Smooth muscle cell (in vitro differentiated cells): Measurements from ENCODE around the gene PLXND1. TPM values are rescaled to one million over a fixed set of nuclear protein-coding genes. Genes with fewer than 3 reads are reported as not detected.

ENCODE experiments used
- DNase-seq: peaks from one replicate; lab custom pipeline; 2025; ENCODE audit not compliant: unreplicated experiment; lab: John Stamatoyannopoulos, UW
- H2AFZ ChIP-seq: fragments of 200-600 bp; sonication (generic); 2 replicates; pipeline ENCODE4 v1.6.0; 2016; ENCODE audit warnings: antibody characterized with exemption, low read depth, mild to moderate bottlenecking
- H3F3A ChIP-seq: fragments of 200-600 bp; sonication (generic); 2 replicates; pipeline ENCODE4 v1.6.0; 2017; ENCODE audit warnings: antibody characterized with exemption, low read depth
- H3K27ac ChIP-seq: fragments of 200-600 bp; sonication (generic); 2 replicates; pipeline ENCODE4 v1.5.1; 2016; ENCODE audit warnings: low read depth, mild to moderate bottlenecking
- H3K27me3 ChIP-seq: fragments of 200-600 bp; sonication (generic); 2 replicates; pipeline ENCODE4 v1.6.1; 2016; ENCODE audit warnings: low read depth, mild to moderate bottlenecking
- H3K36me3 ChIP-seq: fragments of 200-600 bp; sonication (generic); 2 replicates; pipeline ENCODE4 v1.5.1; 2016; ENCODE audit warnings: low read depth
- H3K4me1 ChIP-seq: fragments of 200-600 bp; sonication (generic); 2 replicates; pipeline ENCODE4 v1.5.1; 2016; ENCODE audit warnings: low read depth
- H3K4me2 ChIP-seq: fragments of 200-600 bp; sonication (generic); 2 replicates; pipeline ENCODE4 v1.6.0; 2016; ENCODE audit warnings: mild to moderate bottlenecking
- H3K4me3 ChIP-seq: fragments of 200-600 bp; sonication (generic); 2 replicates; pipeline ENCODE4 v1.5.1; 2016; ENCODE audit warnings: mild to moderate bottlenecking
- H3K79me2 ChIP-seq: fragments of 200-600 bp; sonication (generic); 2 replicates; pipeline ENCODE4 v1.6.0; 2016; ENCODE audit warnings: low read depth, mild to moderate bottlenecking
- H3K9ac ChIP-seq: fragments of 200-600 bp; sonication (generic); 2 replicates; pipeline ENCODE4 v1.6.0; 2016; ENCODE audit warnings: low read depth
- H3K9me3 ChIP-seq: fragments of 200-600 bp; sonication (generic); replicated peaks from 2 replicates; pipeline ENCODE4 v1.5.1; 2016; ENCODE audit warnings: low read depth
- H4K20me1 ChIP-seq: fragments of 200-600 bp; sonication (generic); 2 replicates; pipeline ENCODE4 v1.6.0; 2016; ENCODE audit warnings: low read depth
- WGBS: methylation state at CpG from one replicate; pipeline ENCODE4 v1.1.7; 2016; ENCODE audit warnings: low lambda C conversion rate; 5-methylcytosine and 5-hydroxymethylcytosine counted together
- polyA plus RNA-seq: library from polyadenylated mRNA; unstranded; fragments of >200 nt; fragmentation: Nextera tagmentation; extraction: Ambion mirVana; gene quantifications from 2 replicates; pipeline ENCODE4 v1.2.1, GENCODE V29; 2016
- total RNA-seq: library from RNA; depleted of rRNA; stranded (reverse); fragments of >200 nt; gene quantifications from 2 replicates; pipeline ENCODE4 v1.2.3, GENCODE V29; 2014
- TF ChIP-seq, protein P1 (sequence below): fragments of 200-600 bp; sonication (generic); IDR thresholded peaks from 2 replicates; pipeline ENCODE4 v1.5.1; 2017; ENCODE audit warnings: borderline replicate concordance, mild to moderate bottlenecking, antibody characterized with exemption; ENCODE audit not compliant: insufficient read depth, poor library complexity, severe bottlenecking

Gene PLXND1
- total and polyA plus RNA-seq, 2 experiments from 2014 or later, result 75.8 to 94.3 TPM

- no peak overlapping the region for H3K4me2 ChIP-seq
- no peaks in the 10 kb centered on the region for H3K9me3 ChIP-seq
- H3K36me3 ChIP-seq, result no peaks in the 10 kb centered on the region
- TF ChIP-seq, protein P1, sequence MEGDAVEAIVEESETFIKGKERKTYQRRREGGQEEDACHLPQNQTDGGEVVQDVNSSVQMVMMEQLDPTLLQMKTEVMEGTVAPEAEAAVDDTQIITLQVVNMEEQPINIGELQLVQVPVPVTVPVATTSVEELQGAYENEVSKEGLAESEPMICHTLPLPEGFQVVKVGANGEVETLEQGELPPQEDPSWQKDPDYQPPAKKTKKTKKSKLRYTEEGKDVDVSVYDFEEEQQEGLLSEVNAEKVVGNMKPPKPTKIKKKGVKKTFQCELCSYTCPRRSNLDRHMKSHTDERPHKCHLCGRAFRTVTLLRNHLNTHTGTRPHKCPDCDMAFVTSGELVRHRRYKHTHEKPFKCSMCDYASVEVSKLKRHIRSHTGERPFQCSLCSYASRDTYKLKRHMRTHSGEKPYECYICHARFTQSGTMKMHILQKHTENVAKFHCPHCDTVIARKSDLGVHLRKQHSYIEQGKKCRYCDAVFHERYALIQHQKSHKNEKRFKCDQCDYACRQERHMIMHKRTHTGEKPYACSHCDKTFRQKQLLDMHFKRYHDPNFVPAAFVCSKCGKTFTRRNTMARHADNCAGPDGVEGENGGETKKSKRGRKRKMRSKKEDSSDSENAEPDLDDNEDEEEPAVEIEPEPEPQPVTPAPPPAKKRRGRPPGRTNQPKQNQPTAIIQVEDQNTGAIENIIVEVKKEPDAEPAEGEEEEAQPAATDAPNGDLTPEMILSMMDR, result no peak
- H4K20me1 ChIP-seq, result no peaks in the 10 kb centered on the region
- 96% methylated on average over 18 of the region's 18 CpGs for WGBS
- H3K9ac ChIP-seq, result no peak overlapping the region
- no peaks in the 10 kb centered on the region for H3K79me2 ChIP-seq
- no peak overlapping the region for H3K4me3 ChIP-seq
- H2AFZ ChIP-seq, result no peak overlapping the region
- no peaks in the 10 kb centered on the region for H3K4me1 ChIP-seq
- H3F3A ChIP-seq, result no peaks in the 10 kb centered on the region
- no peak for DNase-seq
- H3K27me3 ChIP-seq, result no peaks in the 10 kb centered on the region
- H3K27ac ChIP-seq, result no peak overlapping the region
Observed at GRCh38 chr3:129572603-129573002, 33.9 kb downstream of the PLXND1 start.

- Histone ChIP-seq H2AFZ (no peak overlapping the region), H3K27me3 (no peaks in the 10 kb centered on the region), H3K36me3 (no peaks in the 10 kb centered on the region), H4K20me1 (no peaks in the 10 kb centered on the region), H3K9ac (no peak overlapping the region), H3K4me2 (no peak overlapping the region), H3K4me1 (no peaks in the 10 kb centered on the region), H3K4me3 (no peak overlapping the region), H3K9me3 (no peaks in the 10 kb centered on the region), H3K79me2 (no peaks in the 10 kb centered on the region), H3F3A (no peaks in the 10 kb centered on the region), H3K27ac (no peak overlapping the region)
- DNase-seq, result no peak
- TF ChIP-seq, protein P1, result no peak
- 94% methylated on average over 22 of the region's 22 CpGs for WGBS
Observed at GRCh38 chr3:129571605-129572547, 34.6 kb downstream of the PLXND1 start.

DNA sequence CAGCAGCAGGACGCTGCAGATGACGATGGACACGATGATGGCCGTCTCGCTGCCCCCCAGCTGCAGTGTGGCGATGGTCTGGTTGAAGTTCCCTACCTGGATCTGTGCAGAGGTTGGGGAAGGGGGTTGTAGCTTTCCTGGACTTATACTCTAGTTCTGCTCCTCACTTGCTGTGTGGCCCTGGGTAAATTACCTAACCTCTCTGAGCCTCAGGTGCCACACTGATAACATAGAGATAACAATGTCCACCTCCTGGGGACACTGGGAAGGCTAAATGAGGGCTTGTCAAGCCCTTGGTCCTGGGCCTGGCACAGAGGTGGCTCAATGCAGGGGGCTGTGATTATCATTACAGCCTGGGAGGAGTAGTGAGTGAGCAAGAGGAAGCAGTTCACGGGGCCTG, 36.6 kb downstream of the PLXND1 start:
- H3K9me3 ChIP-seq, result no peaks in the 10 kb centered on the region
- H3K4me2 ChIP-seq, result no peak overlapping the region
- no peaks in the 10 kb centered on the region for H4K20me1 ChIP-seq
- no peaks in the 10 kb centered on the region for H3K79me2 ChIP-seq
- no peaks in the 10 kb centered on the region for H3K27me3 ChIP-seq
- DNase-seq, result no peak
- H3K4me1 ChIP-seq, result no peaks in the 10 kb centered on the region
- H3K36me3 ChIP-seq, result no peaks in the 10 kb centered on the region
- 97% methylated on average over 7 of the region's 7 CpGs for WGBS
- TF ChIP-seq, protein P1, result no peak
- H3K9ac ChIP-seq, result no peak overlapping the region
- H2AFZ ChIP-seq, result no peak overlapping the region
- no peak overlapping the region for H3K27ac ChIP-seq
- no peak overlapping the region for H3K4me3 ChIP-seq
- no peaks in the 10 kb centered on the region for H3F3A ChIP-seq
